ENCODE measurements around the gene BPIFB6.

- TF ChIP-seq ZNF274 (IDR thresholded peaks at IDR 0.05; ENCODE audit: low read depth, low read length): no peak
- TF ChIP-seq YY1 (IDR thresholded peaks at IDR 0.05; ENCODE audit: insufficient read depth, insufficient read length): no peak
- no peak for TF ChIP-seq SUZ12 (IDR thresholded peaks at IDR 0.05; ENCODE audit: extremely low read depth, insufficient read depth, insufficient read length)
Observed at GRCh38 chr20:33069673-33070072, 38.2 kb downstream of the BPIFB6 start.

Data from NT2/D1 (cell line).